H1 (cell line): ENCODE data around the gene ARHGEF12.

Experiments
- EP300 ChIP-seq, 2 experiments: IDR thresholded peaks; 1 replicate in 1 of 2; 2 replicates in 1 of 2; pipeline ENCODE4 v1.6.1; 2011 to 2012; ENCODE audit warnings: low read depth in 2 of 2, low read length in 2 of 2, mild to moderate bottlenecking in 2 of 2, borderline replicate concordance in 1 of 2, inconsistent platforms in 1 of 2, moderate library complexity in 1 of 2
- EZH2 ChIP-seq: fragments of 200-600 bp; sonication (generic); IDR thresholded peaks from 2 replicates; pipeline ENCODE4 v1.7.1; 2012; ENCODE audit warnings: low read depth, mild to moderate bottlenecking, moderate library complexity, low read length, inconsistent platforms; ENCODE audit not compliant: severe bottlenecking
- TAF1 ChIP-seq: IDR thresholded peaks from 2 replicates; pipeline ENCODE4 v1.6.1; 2011; ENCODE audit warnings: mild to moderate bottlenecking, low read depth, low read length

- TF ChIP-seq TAF1 (no peak), EP300 (IDR thresholded peaks at IDR 0.05; ENCODE audit: borderline replicate concordance in 1 of 2, low read depth in 2 of 2, low read length in 2 of 2) (no peak), EZH2 (no peak)
Measured at GRCh38 chr11:120290956-120291355, 45.3 kb upstream of the ARHGEF12 start.
